Mucosa of descending colon (tissue), 3 donors: Measurements from ENCODE around the gene CMSS1. TPM values are rescaled to one million over a fixed set of nuclear protein-coding genes. Genes with fewer than 3 reads are reported as not detected.

Experiments used
- ATAC-seq: fragments of 200-7000 bp; cut with Tn5 transposase; one replicate; pipeline ENCODE4 v1.9.1; 2020; ENCODE audit warnings: mild to moderate bottlenecking, moderate library complexity
- DNase-seq, 3 donors: peaks; one replicate each; pipeline ENCODE4 v3.0.0-alpha.2; 2020
- H3K36me3 ChIP-seq: fragments of 200-600 bp; one replicate; pipeline ENCODE4 v1.8.0; 2021; ENCODE audit warnings: low read depth, mild to moderate bottlenecking
- H3K4me1 ChIP-seq: fragments of 200-600 bp; one replicate; pipeline ENCODE4 v1.8.0; 2021; ENCODE audit warnings: low read depth, mild to moderate bottlenecking
- H3K4me3 ChIP-seq: fragments of 200-600 bp; one replicate; pipeline ENCODE4 v1.8.0; 2021; ENCODE audit warnings: mild to moderate bottlenecking
- H3K9me3 ChIP-seq: fragments of 200-600 bp; one replicate; pipeline ENCODE4 v1.8.0; 2021; ENCODE audit warnings: mild to moderate bottlenecking
- CTCF ChIP-seq: fragments of 200-600 bp; IDR thresholded peaks from one replicate; pipeline ENCODE4 v1.8.0; 2022; ENCODE audit warnings: antibody characterized with exemption, mild to moderate bottlenecking
- intact Hi-C, 2 donors: fragments of 100-400 bp; cut with DNase I in 1 of 2; cut with micrococcal nuclease in 1 of 2; formaldehyde crosslinking; loops; one replicate each; pipeline versions ENCODE4 v1.11.0 to v1.11.1; 2022; cut with DNase I, micrococcal nuclease
- total RNA-seq, 3 donors: library from RNA; stranded (reverse); fragmentation: NEBNext Ultra II Directional in 2 of 3; extraction: Animal tissue kit (Norgen Biotek cat#: 25700) in 2 of 3; gene quantifications; one replicate each; pipeline versions ENCODE4 v1.2.1 to v1.2.4, GENCODE V29; 2021 to 2023
- donor health status: DM: no; HTN: no; CAD: no; lungs with moderate emphysema.
- donor health status: DM: no; HTN: no; CAD: no.
- donor health status: DM: no; HTN: yes; CAD: no.

CMSS1 gene
- total RNA-seq, 3 donors from 2014 or later = 9.6 to 24.2 (median 13.8) TPM

GRCh38 chr3:99803297-99803696 lies 14.4 kb upstream of the CMSS1 start:
- DNase-seq = no peak
- Histone ChIP-seq H3K4me3 (no peak overlapping the region), H3K36me3 (no peaks in the 10 kb centered on the region), H3K9me3 (peaks cover 13% of the 10 kb centered on the region), H3K4me1 (no peaks in the 10 kb centered on the region)
- ATAC-seq = no peak
- intact Hi-C loops = no loop called here
- TF ChIP-seq CTCF = no peak

GRCh38 chr3:99805160-99805559 lies 12.5 kb upstream of the CMSS1 start:
- no peak for TF ChIP-seq CTCF
- Histone ChIP-seq H3K9me3 (peaks cover 13% of the 10 kb centered on the region), H3K4me3 (no peak overlapping the region), H3K36me3 (no peaks in the 10 kb centered on the region), H3K4me1 (no peaks in the 10 kb centered on the region)
- no peak for ATAC-seq
- DNase-seq = no peak
- intact Hi-C loops = no loop called here

- ATAC-seq (peak; percentile 66), DNase-seq (peak in 1 of 3 donors; percentile 59)
- no peaks in the 10 kb centered on the region for H3K36me3 ChIP-seq
- H3K9me3 ChIP-seq = peaks cover 13% of the 10 kb centered on the region
- intact Hi-C loops = no loop called here
- peak; percentile 66 for TF ChIP-seq CTCF
- H3K4me1 ChIP-seq = no peaks in the 10 kb centered on the region
- no peak overlapping the region for H3K4me3 ChIP-seq
These were observed 9.4 kb upstream of the CMSS1 start for GRCh38 chr3:99808163-99808794.

- H3K36me3 ChIP-seq = no peaks in the 10 kb centered on the region
- H3K4me3 ChIP-seq = no peak overlapping the region
- DNase-seq (no peak), ATAC-seq (no peak)
- intact Hi-C loops = no loop called here
- no peaks in the 10 kb centered on the region for H3K4me1 ChIP-seq
- no peak for TF ChIP-seq CTCF
- H3K9me3 ChIP-seq = peaks cover 10% of the 10 kb centered on the region
These were observed 8.1 kb upstream of the CMSS1 start for GRCh38 chr3:99809565-99809964.

GRCh38 chr3:99810403-99810802 lies 7.3 kb upstream of the CMSS1 start:
- intact Hi-C loops = no loop called here

More at GRCh38 chr3:99810403-99810802, 7.3 kb upstream of the CMSS1 start:
- DNase-seq (no peak), ATAC-seq (no peak)
- H3K4me3 ChIP-seq = no peak overlapping the region
- H3K9me3 ChIP-seq = peaks cover 2% of the 10 kb centered on the region
- no peaks in the 10 kb centered on the region for H3K36me3 ChIP-seq
- TF ChIP-seq CTCF = no peak
- H3K4me1 ChIP-seq = no peaks in the 10 kb centered on the region
